ENCODE measurements around the gene PTCD1. TPM values are rescaled to one million over a fixed set of nuclear protein-coding genes. Genes with fewer than 3 reads are reported as not detected.
"Not testable (repeated sequence)": the region's sequence is repeated elsewhere in the genome, so short reads cannot be mapped to it uniquely, and the experiment has no call there.

Gene PTCD1
- total RNA-seq, 1 experiment from 2014 or later = 7.6 TPM

- no peaks in the 10 kb centered on the region for H3K27me3 Mint-ChIP-seq (ENCODE audit: unreplicated experiment)
- TF ChIP-seq CTCF (IDR thresholded peaks at IDR 0.05; ENCODE audit: unreplicated experiment) = no peak
- H3K27ac Mint-ChIP-seq (ENCODE audit: unreplicated experiment) = no peak overlapping the region
- CTCF ChIA-PET = no interaction called here
- intact Hi-C loops (cut with micrococcal nuclease; ENCODE audit: unreplicated experiment) = no loop called here
- no TSS peak for BruUV-seq (replicated peaks)
- no peak overlapping the region for H3K4me3 Mint-ChIP-seq (ENCODE audit: low read depth, unreplicated experiment)
- peaks cover 70% of the 10 kb centered on the region for H3K36me3 Mint-ChIP-seq (ENCODE audit: insufficient read depth, unreplicated experiment)
- H3K4me1 Mint-ChIP-seq (ENCODE audit: low read depth, unreplicated experiment) = no peaks in the 10 kb centered on the region
- no peak for DNase-seq
- no peaks in the 10 kb centered on the region for H3K9me3 Mint-ChIP-seq (ENCODE audit: low read depth, unreplicated experiment)
These were observed 48.8 kb downstream of the PTCD1 start for GRCh38 chr7:99389772-99390171.

GRCh38 chr7:99387912-99388311 lies 50.7 kb downstream of the PTCD1 start:
- CTCF ChIA-PET = no interaction called here
- Mint-ChIP-seq H3K27ac (ENCODE audit: unreplicated experiment) (no peak overlapping the region), H3K4me1 (ENCODE audit: low read depth, unreplicated experiment) (no peaks in the 10 kb centered on the region), H3K36me3 (ENCODE audit: insufficient read depth, unreplicated experiment) (peaks cover 58% of the 10 kb centered on the region), H3K27me3 (ENCODE audit: unreplicated experiment) (no peaks in the 10 kb centered on the region), H3K4me3 (ENCODE audit: low read depth, unreplicated experiment) (no peak overlapping the region), H3K9me3 (ENCODE audit: low read depth, unreplicated experiment) (no peaks in the 10 kb centered on the region)
- no peak for DNase-seq
- no TSS peak for BruUV-seq (replicated peaks)
- intact Hi-C loops (cut with micrococcal nuclease; ENCODE audit: unreplicated experiment) = no loop called here
- TF ChIP-seq CTCF (IDR thresholded peaks at IDR 0.05; ENCODE audit: unreplicated experiment) = no peak

- H3K27me3 Mint-ChIP-seq (ENCODE audit: unreplicated experiment); H3K9me3 Mint-ChIP-seq (ENCODE audit: low read depth, unreplicated experiment); BruUV-seq (replicated peaks); intact Hi-C loops (cut with micrococcal nuclease; ENCODE audit: unreplicated experiment); H3K27ac Mint-ChIP-seq (ENCODE audit: unreplicated experiment); H3K4me1 Mint-ChIP-seq (ENCODE audit: low read depth, unreplicated experiment); H3K4me3 Mint-ChIP-seq (ENCODE audit: low read depth, unreplicated experiment); DNase-seq: not testable (repeated sequence)
- CTCF ChIA-PET = interaction anchor here (0.6 to 1.3 kb wide), 2 partner anchors 21 to 200 kb away, joined by 3 read pairs; no protein-coding TSS in a partner anchor
- H3K36me3 Mint-ChIP-seq (ENCODE audit: insufficient read depth, unreplicated experiment) = peaks cover 52% of the 10 kb centered on the region
These were observed 51.4 kb downstream of the PTCD1 start for GRCh38 chr7:99387239-99387635.

GRCh38 chr7:99386584-99387238 lies 51.9 kb downstream of the PTCD1 start:
- peaks cover 48% of the 10 kb centered on the region for H3K36me3 Mint-ChIP-seq (ENCODE audit: insufficient read depth, unreplicated experiment)
- CTCF ChIA-PET = interaction anchor here (0.6 to 1.3 kb wide), 2 partner anchors 21 to 200 kb away, joined by 3 read pairs; no protein-coding TSS in a partner anchor
- H3K4me3 Mint-ChIP-seq (ENCODE audit: low read depth, unreplicated experiment) = no peak overlapping the region
- BruUV-seq (replicated peaks) = no TSS peak
- DNase-seq = peak; percentile 16
- H3K4me1 Mint-ChIP-seq (ENCODE audit: low read depth, unreplicated experiment) = no peaks in the 10 kb centered on the region
- H3K27me3 Mint-ChIP-seq (ENCODE audit: unreplicated experiment) = no peaks in the 10 kb centered on the region
- intact Hi-C loops (cut with micrococcal nuclease; ENCODE audit: unreplicated experiment) = no loop called here
- TF ChIP-seq CTCF (IDR thresholded peaks at IDR 0.05; ENCODE audit: unreplicated experiment) = no peak
- H3K27ac Mint-ChIP-seq (ENCODE audit: unreplicated experiment) = no peak overlapping the region
- H3K9me3 Mint-ChIP-seq (ENCODE audit: low read depth, unreplicated experiment) = no peaks in the 10 kb centered on the region

- H3K4me3 Mint-ChIP-seq (ENCODE audit: low read depth, unreplicated experiment) = no peak overlapping the region
- H3K9me3 Mint-ChIP-seq (ENCODE audit: low read depth, unreplicated experiment) = no peaks in the 10 kb centered on the region
- no TSS peak for BruUV-seq (replicated peaks)
- H3K4me1 Mint-ChIP-seq (ENCODE audit: low read depth, unreplicated experiment) = peaks cover 8% of the 10 kb centered on the region
- no peaks in the 10 kb centered on the region for H3K27me3 Mint-ChIP-seq (ENCODE audit: unreplicated experiment)
- no peak overlapping the region for H3K27ac Mint-ChIP-seq (ENCODE audit: unreplicated experiment)
- CTCF ChIA-PET = no interaction called here
- no peak for TF ChIP-seq CTCF (IDR thresholded peaks at IDR 0.05; ENCODE audit: unreplicated experiment)
- DNase-seq = no peak
- intact Hi-C loops (cut with micrococcal nuclease; ENCODE audit: unreplicated experiment) = no loop called here
- peaks cover 42% of the 10 kb centered on the region for H3K36me3 Mint-ChIP-seq (ENCODE audit: insufficient read depth, unreplicated experiment)
These were observed 53.0 kb downstream of the PTCD1 start for GRCh38 chr7:99385564-99385963.
